Activated T-helper 2 cell treated with anti-CD3 and anti-CD28 coated beads, Interferon-gamma antibody, Interleukin-2, Interleukin-4, amounts not matched to agents 10 μg/mL and 5 μg/mL and 100 μg/mL, durations not matched to agents 14 hours and 24 hours and 36 hours (primary cell): ENCODE data around the gene KRTDAP. TPM values are rescaled to one million over a fixed set of nuclear protein-coding genes. Genes with fewer than 3 reads are reported as not detected.
"Not testable (repeated sequence)": the region's sequence is repeated elsewhere in the genome, so short reads cannot be mapped to it uniquely, and the experiment has no call there.

Experiments used
- DNase-seq: peaks from one replicate; pipeline ENCODE4 v3.0.0; 2021; ENCODE audit warnings: low spot score
- H3K27ac Mint-ChIP-seq: one replicate; pipeline ENCODE4 v1.8.0; 2021; ENCODE audit warnings: mixed read lengths
- H3K27me3 Mint-ChIP-seq: one replicate; pipeline ENCODE4 v1.8.0; 2021; ENCODE audit warnings: low read depth, mixed read lengths
- H3K36me3 Mint-ChIP-seq: one replicate; pipeline ENCODE4 v1.8.0; 2021; ENCODE audit warnings: low read depth, mixed read lengths
- H3K4me1 Mint-ChIP-seq: one replicate; pipeline ENCODE4 v1.8.0; 2021; ENCODE audit warnings: low read depth, mixed read lengths
- H3K4me3 Mint-ChIP-seq: one replicate; pipeline ENCODE4 v1.8.0; 2021; ENCODE audit warnings: low read depth, mild to moderate bottlenecking, moderate library complexity, mixed read lengths
- H3K9me3 Mint-ChIP-seq: one replicate; pipeline ENCODE4 v1.8.0; 2021; ENCODE audit warnings: mixed read lengths
- intact Hi-C: fragments of 100-400 bp; cut with micrococcal nuclease; formaldehyde crosslinking; loops from one replicate; pipeline ENCODE4 v1.15.1; 2023
- total RNA-seq: library from RNA; stranded (reverse); gene quantifications from 2 replicates; pipeline ENCODE4 v1.2.3, GENCODE V29; 2022

KRTDAP gene
- total RNA-seq, 1 donor from 2014 or later = not detected

- no peak overlapping the region for H3K4me3 Mint-ChIP-seq
- intact Hi-C loops = no loop called here
- no peaks in the 10 kb centered on the region for H3K9me3 Mint-ChIP-seq
- DNase-seq = no peak
- peaks cover 20% of the 10 kb centered on the region for H3K27me3 Mint-ChIP-seq
- no peak overlapping the region for H3K27ac Mint-ChIP-seq
- H3K36me3 Mint-ChIP-seq = no peaks in the 10 kb centered on the region
- H3K4me1 Mint-ChIP-seq = peaks cover 7% of the 10 kb centered on the region
These were observed 1.6 kb upstream of the KRTDAP start for GRCh38 chr19:35491836-35492360.

DNA sequence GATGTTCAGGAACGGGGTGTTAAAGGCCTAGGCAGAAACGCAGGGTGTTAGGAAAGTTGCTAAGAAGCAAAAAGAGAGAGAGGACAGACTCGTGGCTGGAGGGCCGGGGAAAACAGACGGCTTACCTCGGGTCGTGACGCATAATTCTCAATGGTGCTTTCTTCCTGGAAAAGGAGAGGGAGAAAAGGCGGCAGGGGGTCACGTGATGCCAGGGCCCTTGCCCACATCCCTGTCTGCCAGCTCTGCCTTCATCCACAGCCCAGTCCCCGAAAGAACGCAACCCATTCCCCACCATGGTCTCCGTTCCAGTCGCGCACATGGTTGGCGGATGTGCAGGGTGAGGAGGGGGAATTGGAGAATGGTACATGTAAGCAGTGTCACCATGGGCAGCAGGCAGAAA lies 1.6 kb downstream of the KRTDAP start:
- Mint-ChIP-seq H3K36me3 (no peaks in the 10 kb centered on the region), H3K9me3 (no peaks in the 10 kb centered on the region), H3K4me3 (no peak overlapping the region), H3K27me3 (peaks cover 24% of the 10 kb centered on the region), H3K4me1 (no peaks in the 10 kb centered on the region), H3K27ac (no peak overlapping the region)
- no peak for DNase-seq
- intact Hi-C loops = no loop called here

DNA sequence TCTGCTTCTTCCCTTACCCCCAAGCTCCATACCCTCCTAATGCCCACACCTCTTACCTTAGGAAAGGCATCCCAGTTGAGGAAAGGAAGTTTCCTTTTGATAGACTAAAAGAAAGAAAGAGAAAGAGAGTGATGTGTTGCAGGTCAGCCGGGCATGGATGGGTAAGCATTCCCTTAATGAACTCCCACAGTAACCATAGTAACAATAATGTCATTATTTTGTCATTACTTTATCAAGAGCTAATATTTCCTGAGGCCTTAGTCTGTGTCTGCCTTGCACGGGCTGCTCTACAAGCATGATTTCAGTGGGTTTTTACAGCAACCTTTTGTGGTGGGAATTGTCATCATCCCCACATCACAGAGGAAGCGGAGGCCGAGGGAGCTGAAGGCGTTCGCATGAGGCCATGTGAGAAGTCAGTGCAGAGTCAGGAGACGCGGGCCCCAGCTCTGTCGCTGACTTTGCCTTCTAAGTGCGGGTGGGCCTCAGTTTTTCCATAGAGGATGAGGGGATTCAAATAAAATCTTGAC lies 2.5 kb downstream of the KRTDAP start:
- Mint-ChIP-seq H3K27me3 (peaks cover 27% of the 10 kb centered on the region), H3K36me3 (no peaks in the 10 kb centered on the region), H3K4me1 (no peaks in the 10 kb centered on the region), H3K27ac (no peak overlapping the region), H3K4me3 (no peak overlapping the region), H3K9me3 (no peaks in the 10 kb centered on the region)
- intact Hi-C loops = no loop called here
- no peak for DNase-seq

DNA sequence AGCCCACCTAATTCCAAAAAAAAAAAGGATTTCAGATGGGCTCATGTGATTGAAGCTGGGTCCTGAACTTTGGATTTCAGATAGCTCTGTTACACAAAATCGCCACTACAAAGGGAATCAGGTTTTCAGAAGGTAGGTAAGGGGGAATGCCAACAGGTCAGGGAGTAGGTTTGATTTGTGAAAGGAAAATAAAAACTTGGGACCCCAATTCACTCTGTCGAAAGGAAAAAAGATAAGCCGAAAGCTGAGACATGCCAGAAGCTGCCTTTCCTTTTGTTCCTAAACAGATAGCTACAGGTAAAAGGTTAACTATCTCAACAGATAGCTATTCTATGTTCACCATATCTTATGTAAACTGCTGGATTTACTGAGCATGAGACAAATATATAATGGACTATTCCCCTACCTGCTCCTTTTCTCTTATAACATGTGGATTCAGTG lies 4.0 kb downstream of the KRTDAP start:
- intact Hi-C loops = no loop called here
- peaks cover 17% of the 10 kb centered on the region for H3K27me3 Mint-ChIP-seq
- H3K4me3 Mint-ChIP-seq = no peak overlapping the region
- no peak for DNase-seq
- no peaks in the 10 kb centered on the region for H3K9me3 Mint-ChIP-seq
- H3K27ac Mint-ChIP-seq = no peak overlapping the region
- no peaks in the 10 kb centered on the region for H3K36me3 Mint-ChIP-seq
- no peaks in the 10 kb centered on the region for H3K4me1 Mint-ChIP-seq

DNA sequence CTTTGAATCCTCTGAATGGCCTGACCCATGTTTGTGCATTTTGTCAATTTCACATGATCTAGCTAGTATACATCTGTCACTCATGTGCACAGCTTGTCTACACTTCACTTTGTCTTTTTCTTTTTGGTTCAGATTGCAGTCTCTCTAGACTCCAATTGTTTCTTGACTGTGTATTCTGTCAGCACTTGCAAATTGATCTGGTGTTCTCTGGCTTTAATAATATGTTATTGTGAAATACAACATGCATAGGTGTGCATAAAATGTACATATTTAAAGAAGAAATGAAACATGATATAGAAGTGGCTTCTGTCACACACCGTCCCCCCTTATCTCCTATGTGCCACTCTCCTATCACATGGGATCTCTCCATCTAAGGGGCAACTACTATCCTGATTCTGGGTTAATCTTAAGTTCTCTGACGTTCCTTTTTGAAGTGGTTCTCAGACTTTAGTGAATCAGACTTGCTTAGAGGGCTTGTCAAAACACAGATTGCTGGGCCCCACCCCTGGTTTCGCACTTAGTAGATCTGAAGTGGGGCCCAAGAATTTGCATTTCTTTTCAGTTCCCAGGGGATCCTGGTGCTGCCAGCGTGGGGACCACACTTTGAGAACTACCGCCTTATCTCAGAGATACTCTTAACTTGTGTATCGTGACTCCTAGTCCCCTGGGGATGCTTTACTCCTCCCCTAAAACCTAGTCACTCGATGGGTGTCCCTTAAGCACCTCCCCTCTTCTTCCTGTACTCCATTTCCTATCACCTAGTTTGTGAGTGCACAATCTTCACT lies 5.8 kb downstream of the KRTDAP start:
- no peak overlapping the region for H3K27ac Mint-ChIP-seq
- no peak overlapping the region for H3K4me3 Mint-ChIP-seq
- no peak for DNase-seq

GRCh38 chr19:35483089-35483488 lies 7.2 kb downstream of the KRTDAP start:
- intact Hi-C loops = no loop called here
- Mint-ChIP-seq H3K4me1 (no peaks in the 10 kb centered on the region), H3K27ac (no peak overlapping the region), H3K9me3 (no peaks in the 10 kb centered on the region), H3K4me3 (no peak overlapping the region), H3K36me3 (no peaks in the 10 kb centered on the region), H3K27me3 (peaks cover 13% of the 10 kb centered on the region)
- DNase-seq = no peak

More for the DNA sequence above, 5.8 kb downstream of the KRTDAP start:
- H3K36me3 Mint-ChIP-seq = no peaks in the 10 kb centered on the region
- no peaks in the 10 kb centered on the region for H3K9me3 Mint-ChIP-seq
- H3K27me3 Mint-ChIP-seq = peaks cover 13% of the 10 kb centered on the region
- H3K4me1 Mint-ChIP-seq = no peaks in the 10 kb centered on the region
- intact Hi-C loops = no loop called here

DNA sequence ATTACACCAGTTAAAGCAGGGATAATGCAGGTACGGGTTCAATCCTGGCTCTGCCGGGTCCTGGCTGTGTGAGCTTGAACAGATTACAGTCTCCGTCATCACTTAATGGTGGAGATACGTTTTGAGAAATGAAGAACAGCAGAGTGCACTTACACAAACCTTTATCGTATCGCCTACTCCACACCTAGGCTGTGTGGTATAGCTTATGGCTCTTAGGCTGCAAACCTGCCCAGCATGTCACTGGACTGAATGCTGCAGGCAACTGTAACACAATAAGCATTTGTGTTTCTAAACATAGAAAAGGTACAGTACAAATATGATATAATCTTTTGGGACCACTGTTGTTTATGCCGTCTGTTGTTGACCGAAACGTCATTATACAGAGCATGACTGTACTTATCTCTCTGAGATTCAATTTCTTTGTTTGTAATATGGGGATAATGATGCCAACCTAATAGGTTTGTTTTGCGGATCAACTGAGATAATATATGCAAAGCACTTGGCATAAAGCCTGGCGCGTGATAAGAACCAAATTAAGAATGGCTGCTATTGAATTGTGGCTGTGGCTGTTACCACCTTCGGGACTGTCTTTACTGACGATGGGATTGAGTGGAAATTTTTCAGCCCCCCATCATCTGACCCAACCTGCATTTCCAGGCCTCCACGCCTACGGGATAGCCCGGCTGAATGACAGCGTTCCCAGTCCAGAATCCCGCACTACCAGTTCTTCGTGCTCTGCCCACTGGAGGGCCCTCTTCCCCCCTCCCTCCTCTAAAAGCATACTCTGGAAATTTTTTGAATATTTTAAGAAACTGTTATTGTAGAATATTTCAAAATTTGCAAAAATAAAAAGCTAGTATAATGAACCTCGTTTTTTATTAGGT lies 11.2 kb downstream of the KRTDAP start:
- DNase-seq = no peak
- Mint-ChIP-seq H3K9me3 (no peaks in the 10 kb centered on the region), H3K27ac (no peak overlapping the region), H3K4me3 (no peak overlapping the region), H3K4me1 (no peaks in the 10 kb centered on the region), H3K27me3 (peaks cover 7% of the 10 kb centered on the region), H3K36me3 (no peaks in the 10 kb centered on the region)
- intact Hi-C loops = no loop called here

- Mint-ChIP-seq H3K9me3 (no peaks in the 10 kb centered on the region), H3K4me3 (no peak overlapping the region), H3K27ac (no peak overlapping the region), H3K27me3 (peaks cover 4% of the 10 kb centered on the region), H3K36me3 (no peaks in the 10 kb centered on the region), H3K4me1 (no peaks in the 10 kb centered on the region)
- DNase-seq = no peak
- intact Hi-C loops = no loop called here
These were observed 14.1 kb downstream of the KRTDAP start for GRCh38 chr19:35476149-35476548.

GRCh38 chr19:35474594-35474993 lies 15.7 kb downstream of the KRTDAP start:
- H3K4me1 Mint-ChIP-seq, H3K27me3 Mint-ChIP-seq, DNase-seq, H3K9me3 Mint-ChIP-seq, intact Hi-C loops, H3K36me3 Mint-ChIP-seq, H3K27ac Mint-ChIP-seq, H3K4me3 Mint-ChIP-seq: not testable (repeated sequence)

GRCh38 chr19:35474104-35474503 lies 16.2 kb downstream of the KRTDAP start:
- no peaks in the 10 kb centered on the region for H3K4me1 Mint-ChIP-seq
- H3K9me3 Mint-ChIP-seq = no peaks in the 10 kb centered on the region
- no peak for DNase-seq
- H3K4me3 Mint-ChIP-seq = no peak overlapping the region
- H3K27ac Mint-ChIP-seq = no peak overlapping the region
- intact Hi-C loops = no loop called here
- peaks cover 4% of the 10 kb centered on the region for H3K27me3 Mint-ChIP-seq
- no peaks in the 10 kb centered on the region for H3K36me3 Mint-ChIP-seq

- intact Hi-C loops = no loop called here
- Mint-ChIP-seq H3K27me3 (peaks cover 4% of the 10 kb centered on the region), H3K36me3 (no peaks in the 10 kb centered on the region), H3K4me1 (peaks cover 6% of the 10 kb centered on the region), H3K9me3 (no peaks in the 10 kb centered on the region), H3K4me3 (no peak overlapping the region), H3K27ac (no peak overlapping the region)
- no peak for DNase-seq
These were observed 18.3 kb downstream of the KRTDAP start for GRCh38 chr19:35471946-35472345.

DNA sequence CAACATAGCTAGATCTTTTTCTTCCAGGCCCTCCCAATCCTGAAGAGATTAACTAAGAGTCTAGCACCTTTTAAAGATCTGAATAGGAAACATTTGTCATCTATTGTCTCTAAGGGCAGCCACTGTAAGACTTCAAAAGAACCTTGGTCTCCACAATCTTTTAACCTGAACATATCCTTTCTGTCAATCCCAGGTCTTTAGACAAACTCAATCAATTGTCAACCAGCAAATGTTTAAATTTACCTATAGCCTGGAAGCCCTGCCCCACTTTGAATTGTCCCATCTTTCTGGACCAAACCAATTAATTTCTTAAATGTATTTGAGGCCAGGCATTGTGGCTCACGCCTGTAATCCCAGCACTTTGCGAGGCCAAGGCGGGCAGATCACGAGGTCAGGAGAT lies 19.2 kb downstream of the KRTDAP start:
- H3K27ac Mint-ChIP-seq, DNase-seq, H3K4me3 Mint-ChIP-seq, H3K27me3 Mint-ChIP-seq, H3K36me3 Mint-ChIP-seq, intact Hi-C loops, H3K4me1 Mint-ChIP-seq, H3K9me3 Mint-ChIP-seq: not testable (repeated sequence)

DNA sequence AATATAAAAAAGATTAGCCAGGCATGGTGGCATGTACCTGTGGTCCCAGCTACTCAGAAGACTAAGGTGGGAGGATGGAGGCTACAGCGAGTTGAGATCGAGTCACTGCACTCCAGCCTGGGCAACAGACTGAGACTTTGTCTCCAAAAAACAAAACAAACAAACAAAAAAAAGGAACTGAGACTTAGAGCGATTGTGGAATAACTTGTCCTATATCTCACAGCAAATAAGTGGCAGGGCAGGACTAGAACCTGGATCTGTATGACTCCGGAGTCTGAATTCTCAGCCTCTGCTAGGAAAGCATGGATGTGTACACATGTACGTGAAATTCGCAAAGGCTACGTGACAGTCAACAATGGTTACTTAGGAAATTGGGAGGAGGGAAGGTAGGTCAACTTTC lies 20.1 kb downstream of the KRTDAP start:
- no peak for DNase-seq
- Mint-ChIP-seq H3K4me3 (no peak overlapping the region), H3K36me3 (no peaks in the 10 kb centered on the region), H3K4me1 (peaks cover 11% of the 10 kb centered on the region), H3K9me3 (no peaks in the 10 kb centered on the region), H3K27ac (no peak overlapping the region), H3K27me3 (peaks cover 4% of the 10 kb centered on the region)
- intact Hi-C loops = no loop called here
